Stimulated activated CD8-positive, alpha-beta memory T cell treated with anti-CD3 and anti-CD28 coated beads, Interleukin-7, amount 100 ng/mL, for 24 hours (primary cell): ENCODE measurements around the gene ACBD7.

ENCODE experiments used
- DNase-seq: peaks from one replicate; pipeline ENCODE4 v3.0.0-alpha.2; 2020; ENCODE audit warnings: low read depth

ACBD7 gene

DNA sequence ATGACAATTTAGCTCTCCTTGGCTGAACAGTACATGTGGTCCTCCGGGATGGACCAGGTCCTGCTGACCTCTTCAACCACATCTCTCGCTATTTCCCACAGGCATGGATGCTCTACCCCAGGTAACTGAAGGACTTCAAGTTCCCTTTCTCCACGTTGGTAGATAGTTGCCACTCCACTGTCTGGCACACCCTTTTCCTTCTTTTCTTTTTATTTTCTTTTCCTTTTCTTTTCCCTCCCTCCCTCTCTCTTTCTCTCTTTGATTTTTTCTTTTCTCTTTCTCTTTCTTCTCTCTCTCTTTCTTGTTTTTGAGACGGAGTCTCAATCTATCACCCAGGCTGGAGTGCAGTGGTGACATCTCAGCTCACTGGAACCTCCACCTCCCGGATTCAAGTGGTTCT lies 2.8 kb upstream of the ACBD7 start:
- DNase-seq, result no peak

- DNase-seq, result no peak
These were observed 4.1 kb downstream of the ACBD7 start for GRCh38 chr10:15084502-15084922.

- DNase-seq, result no peak
These were observed 4.7 kb downstream of the ACBD7 start for GRCh38 chr10:15083674-15084501.

GRCh38 chr10:15075421-15075820 lies 13.2 kb downstream of the ACBD7 start:
- DNase-seq, result no peak

DNA sequence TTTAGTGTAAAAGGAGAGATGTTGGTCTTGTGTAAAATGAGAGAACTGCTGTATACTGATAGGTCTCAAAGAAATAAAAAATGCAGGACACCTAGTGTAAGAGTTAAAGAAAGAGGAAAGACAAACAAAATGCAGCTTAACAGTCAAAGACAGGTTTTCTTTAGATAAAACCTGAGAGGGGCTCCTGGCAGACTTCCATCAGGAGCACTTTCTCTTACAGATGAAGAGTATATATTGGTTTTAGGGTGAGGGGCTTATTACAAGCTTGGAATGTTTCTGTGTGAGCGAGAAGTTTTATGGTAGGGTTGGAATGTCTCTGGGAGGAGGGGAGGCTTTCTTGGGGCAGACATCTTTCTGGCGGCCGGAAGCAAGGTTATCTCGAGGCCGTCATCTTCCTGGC lies 16.2 kb downstream of the ACBD7 start:
- DNase-seq, result no peak

- DNase-seq, result no peak
These were observed 19.3 kb downstream of the ACBD7 start for GRCh38 chr10:15069230-15069629.

- DNase-seq, result no peak
These were observed 19.8 kb downstream of the ACBD7 start for GRCh38 chr10:15068802-15069201.

- no peak for DNase-seq
These were observed 21.4 kb downstream of the ACBD7 start for GRCh38 chr10:15067154-15067553.

- DNase-seq, result no peak
These were observed 27.9 kb downstream of the ACBD7 start for GRCh38 chr10:15060638-15061037.

DNA sequence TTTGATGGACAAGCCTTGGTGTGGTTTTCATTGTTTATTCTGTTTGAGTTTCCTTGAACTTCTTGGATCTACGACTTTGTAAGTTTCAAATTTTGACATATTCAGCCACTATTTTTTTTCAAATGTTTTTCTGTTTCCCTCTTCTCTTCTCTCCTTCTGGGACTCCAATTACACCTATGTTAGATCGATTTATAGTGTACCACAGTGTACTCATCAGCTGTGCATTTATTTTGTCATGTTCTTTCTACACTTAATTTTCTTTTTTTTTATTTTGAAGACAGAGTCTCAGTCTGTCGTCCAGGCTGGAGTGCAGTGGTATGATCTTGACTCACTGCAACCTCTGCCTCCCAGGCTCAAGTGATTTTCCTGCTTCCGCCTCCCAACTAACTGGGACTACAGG lies 28.7 kb downstream of the ACBD7 start:
- no peak for DNase-seq

- no peak for DNase-seq
These were observed 29.9 kb downstream of the ACBD7 start for GRCh38 chr10:15058689-15059088.

- no peak for DNase-seq
These were observed 35.5 kb downstream of the ACBD7 start for GRCh38 chr10:15053061-15053460.

DNA sequence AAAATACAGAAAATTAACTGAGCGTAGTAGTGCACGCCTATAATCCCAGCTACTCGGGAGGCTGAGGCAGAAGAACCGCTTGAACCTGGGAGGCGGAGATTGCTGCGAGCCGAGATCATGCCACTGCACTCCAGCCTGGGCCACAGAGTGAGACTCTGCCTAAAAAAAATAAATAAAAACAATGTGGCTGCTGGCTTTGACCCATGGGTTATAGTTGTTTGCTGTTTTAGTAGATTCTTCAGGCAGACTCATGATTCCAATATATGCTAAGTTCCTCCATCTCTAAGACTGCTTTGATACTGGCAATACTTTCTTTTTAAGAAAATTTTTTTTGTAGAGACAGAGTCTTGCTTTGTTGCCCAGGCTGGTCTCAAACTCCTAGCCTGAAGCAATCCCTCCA lies 36.5 kb downstream of the ACBD7 start:
- no peak for DNase-seq

GRCh38 chr10:15049533-15049932 lies 39.0 kb downstream of the ACBD7 start:
- no peak for DNase-seq

GRCh38 chr10:15046626-15047025 lies 42.0 kb downstream of the ACBD7 start:
- DNase-seq, result no peak

DNA sequence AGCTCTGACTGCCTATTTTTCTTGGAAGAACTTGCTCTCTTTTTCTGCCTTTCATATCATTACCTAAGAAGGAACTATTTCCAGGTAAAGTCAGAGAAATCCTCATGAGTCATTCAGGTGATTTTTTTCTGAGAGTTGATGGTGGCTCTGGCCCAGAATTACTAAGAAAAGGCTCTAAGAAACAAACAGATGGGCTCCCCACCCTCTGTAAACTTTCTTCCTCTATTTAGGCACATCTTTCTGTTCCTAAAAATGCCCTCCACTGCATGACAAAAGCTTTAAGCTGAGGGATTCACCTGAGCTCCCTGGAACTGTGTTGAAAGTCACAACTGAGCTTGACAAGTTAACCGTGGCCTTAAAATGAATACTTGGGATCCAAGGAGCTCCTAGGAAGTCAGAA lies 43.2 kb downstream of the ACBD7 start:
- DNase-seq, result no peak

GRCh38 chr10:15043674-15044073 lies 44.9 kb downstream of the ACBD7 start, which contains the start of gene OLAH:
Gene OLAH (plus strand): TSS chr10:15043943. CDS start chr10:15047289, 3,346 bp downstream.
- DNase-seq, result no peak

DNA sequence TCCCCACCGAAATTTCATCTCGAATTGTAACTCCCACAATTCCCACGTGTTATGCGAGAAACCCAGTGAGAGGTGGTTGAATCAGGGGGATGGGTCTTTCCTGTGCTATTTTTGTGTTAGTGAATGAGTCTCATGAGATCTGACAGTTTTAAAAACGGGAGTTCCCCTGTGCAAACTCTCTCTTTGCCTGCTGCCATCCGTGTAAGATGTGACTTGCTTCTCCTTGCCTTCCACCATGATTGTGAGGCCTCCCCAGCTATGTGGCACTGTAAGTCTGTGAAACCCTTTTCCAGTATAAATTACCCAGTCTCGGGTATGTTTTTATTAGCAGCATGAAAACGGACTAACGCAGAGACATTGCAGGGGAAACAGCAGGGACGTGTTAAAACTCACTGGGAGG lies 50.2 kb downstream of the ACBD7 start:
- no peak for DNase-seq

DNA sequence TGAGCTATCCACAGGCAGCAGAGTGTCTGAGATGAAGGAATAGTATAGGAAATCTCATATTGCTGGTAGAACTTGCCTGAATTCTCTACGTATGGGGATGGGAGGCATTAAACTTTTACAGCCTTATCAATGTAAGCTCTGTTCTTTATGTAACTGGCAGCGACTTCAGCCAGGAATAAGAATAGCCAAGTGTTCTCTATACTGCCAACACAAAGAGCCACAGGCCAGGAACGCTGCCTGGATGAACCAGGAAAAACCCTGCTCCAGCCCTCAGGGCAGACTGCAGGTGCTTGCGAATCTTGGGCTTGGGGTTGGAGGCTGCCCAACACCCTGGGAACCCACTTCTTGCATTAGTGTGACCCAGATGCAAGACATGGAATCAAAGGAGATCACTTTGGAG lies 50.9 kb downstream of the ACBD7 start:
- DNase-seq, result no peak

- no peak for DNase-seq
These were observed 52.9 kb downstream of the ACBD7 start for GRCh38 chr10:15035385-15036301.

DNA sequence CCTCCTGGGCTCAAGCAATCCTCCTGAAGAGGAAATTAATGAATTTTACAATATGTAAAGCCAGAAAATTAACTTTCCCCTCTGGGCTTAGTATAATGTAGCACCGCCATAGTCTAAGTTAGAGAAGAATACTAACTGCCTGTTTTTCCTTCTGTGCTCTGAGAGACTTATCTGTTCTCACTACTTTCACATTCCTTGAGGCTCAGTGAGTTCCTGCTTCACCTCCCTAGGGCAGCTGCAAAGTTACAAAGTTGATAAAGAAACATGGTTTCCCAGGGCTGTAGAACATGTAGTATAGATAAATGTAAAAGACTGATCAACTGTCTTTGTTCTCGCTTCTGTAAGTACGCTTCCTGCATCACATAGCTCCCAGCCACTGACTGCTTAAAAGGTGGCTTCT lies 60.8 kb downstream of the ACBD7 start:
- DNase-seq, result no peak
